ENCODE results near the gene MRPL16. TPM values are rescaled to one million over a fixed set of nuclear protein-coding genes. Genes with fewer than 3 reads are reported as not detected.

MRPL16 gene
- total and polyA plus RNA-seq, 2 experiments from 2014 or later, result 77.4 to 176 TPM

DNA sequence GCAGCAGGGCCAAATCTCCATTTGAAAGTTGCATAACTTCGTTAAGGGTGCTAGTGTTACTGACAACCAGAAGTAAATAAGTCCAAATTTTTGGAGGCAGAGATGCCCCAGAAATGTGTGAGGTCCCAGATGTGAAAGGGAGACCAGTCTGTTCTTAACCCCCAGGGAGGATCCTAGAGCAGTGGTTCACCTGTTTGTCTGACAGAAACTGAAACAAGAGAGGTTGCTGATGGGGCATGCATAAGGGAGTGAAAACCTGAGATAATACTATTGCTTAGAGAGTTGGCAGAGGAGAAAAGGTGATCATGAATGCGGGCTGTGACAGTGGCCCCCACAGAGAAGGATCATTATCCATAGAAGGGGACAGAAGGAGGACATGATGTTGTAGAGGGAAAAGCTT lies 30.9 kb upstream of the MRPL16 start:
- H3K4me3 Mint-ChIP-seq, result no peak overlapping the region
- no peaks in the 10 kb centered on the region for H3K9me3 Mint-ChIP-seq
- Histone ChIP-seq H2AFZ (no peak overlapping the region), H3K4me1 (ENCODE audit: insufficient read depth) (peaks cover 11% of the 10 kb centered on the region), H4K20me1 (replicated peaks; ENCODE audit: insufficient read depth) (no peaks in the 10 kb centered on the region), H3K79me2 (replicated peaks; ENCODE audit: insufficient read depth) (no peaks in the 10 kb centered on the region), H3K9me2 (ENCODE audit: insufficient read depth) (0 out of 2 replicates have a peak, but pooled peaks cover 5% of the 10 kb centered on the region), H3K4me2 (no peak overlapping the region), H3F3A (replicated peaks; ENCODE audit: low read depth) (no peaks in the 10 kb centered on the region), H3K27me3 (ENCODE audit: insufficient read depth) (no peaks in the 10 kb centered on the region), H3K36me3 (ENCODE audit: insufficient read depth) (no peaks in the 10 kb centered on the region), H3K27ac (ENCODE audit: low read depth) (no peak overlapping the region), H3K4me3 (no peak overlapping the region)
- ATAC-seq, result no peak
- H3K4me1 Mint-ChIP-seq, result peaks cover 4% of the 10 kb centered on the region
- TF ChIP-seq EZH2phosphoT487 (IDR thresholded peaks at IDR 0.05; ENCODE audit: unreplicated experiment) (no peak), ZNF331 (CRISPR knock-in tag; IDR thresholded peaks at IDR 0.05; ENCODE audit: low read depth) (no peak), STAT1 (IDR thresholded peaks at IDR 0.05; ENCODE audit: unreplicated experiment) (no peak), CTCF (conservative IDR thresholded peaks at IDR 0.05; ENCODE audit: low read depth in 2 of 2) (no peak), JUNB (IDR thresholded peaks at IDR 0.05; ENCODE audit: unreplicated experiment) (no peak), CREB1 (CRISPR knock-in tag; IDR thresholded peaks at IDR 0.05; ENCODE audit: low read depth) (no peak), NANOG (IDR thresholded peaks at IDR 0.05; ENCODE audit: borderline replicate concordance) (no peak), REST (IDR thresholded peaks at IDR 0.05; ENCODE audit: unreplicated experiment) (no peak), EZH2 (IDR thresholded peaks at IDR 0.05; ENCODE audit: low read depth, unreplicated experiment) (no peak), POLR2AphosphoS5 (IDR thresholded peaks at IDR 0.05; ENCODE audit: low read depth) (no peak), ETS1 (IDR thresholded peaks at IDR 0.05) (no peak), ZNF114 (CRISPR knock-in tag; IDR thresholded peaks at IDR 0.05) (no peak)
- TF ChIP-seq, protein P1, sequence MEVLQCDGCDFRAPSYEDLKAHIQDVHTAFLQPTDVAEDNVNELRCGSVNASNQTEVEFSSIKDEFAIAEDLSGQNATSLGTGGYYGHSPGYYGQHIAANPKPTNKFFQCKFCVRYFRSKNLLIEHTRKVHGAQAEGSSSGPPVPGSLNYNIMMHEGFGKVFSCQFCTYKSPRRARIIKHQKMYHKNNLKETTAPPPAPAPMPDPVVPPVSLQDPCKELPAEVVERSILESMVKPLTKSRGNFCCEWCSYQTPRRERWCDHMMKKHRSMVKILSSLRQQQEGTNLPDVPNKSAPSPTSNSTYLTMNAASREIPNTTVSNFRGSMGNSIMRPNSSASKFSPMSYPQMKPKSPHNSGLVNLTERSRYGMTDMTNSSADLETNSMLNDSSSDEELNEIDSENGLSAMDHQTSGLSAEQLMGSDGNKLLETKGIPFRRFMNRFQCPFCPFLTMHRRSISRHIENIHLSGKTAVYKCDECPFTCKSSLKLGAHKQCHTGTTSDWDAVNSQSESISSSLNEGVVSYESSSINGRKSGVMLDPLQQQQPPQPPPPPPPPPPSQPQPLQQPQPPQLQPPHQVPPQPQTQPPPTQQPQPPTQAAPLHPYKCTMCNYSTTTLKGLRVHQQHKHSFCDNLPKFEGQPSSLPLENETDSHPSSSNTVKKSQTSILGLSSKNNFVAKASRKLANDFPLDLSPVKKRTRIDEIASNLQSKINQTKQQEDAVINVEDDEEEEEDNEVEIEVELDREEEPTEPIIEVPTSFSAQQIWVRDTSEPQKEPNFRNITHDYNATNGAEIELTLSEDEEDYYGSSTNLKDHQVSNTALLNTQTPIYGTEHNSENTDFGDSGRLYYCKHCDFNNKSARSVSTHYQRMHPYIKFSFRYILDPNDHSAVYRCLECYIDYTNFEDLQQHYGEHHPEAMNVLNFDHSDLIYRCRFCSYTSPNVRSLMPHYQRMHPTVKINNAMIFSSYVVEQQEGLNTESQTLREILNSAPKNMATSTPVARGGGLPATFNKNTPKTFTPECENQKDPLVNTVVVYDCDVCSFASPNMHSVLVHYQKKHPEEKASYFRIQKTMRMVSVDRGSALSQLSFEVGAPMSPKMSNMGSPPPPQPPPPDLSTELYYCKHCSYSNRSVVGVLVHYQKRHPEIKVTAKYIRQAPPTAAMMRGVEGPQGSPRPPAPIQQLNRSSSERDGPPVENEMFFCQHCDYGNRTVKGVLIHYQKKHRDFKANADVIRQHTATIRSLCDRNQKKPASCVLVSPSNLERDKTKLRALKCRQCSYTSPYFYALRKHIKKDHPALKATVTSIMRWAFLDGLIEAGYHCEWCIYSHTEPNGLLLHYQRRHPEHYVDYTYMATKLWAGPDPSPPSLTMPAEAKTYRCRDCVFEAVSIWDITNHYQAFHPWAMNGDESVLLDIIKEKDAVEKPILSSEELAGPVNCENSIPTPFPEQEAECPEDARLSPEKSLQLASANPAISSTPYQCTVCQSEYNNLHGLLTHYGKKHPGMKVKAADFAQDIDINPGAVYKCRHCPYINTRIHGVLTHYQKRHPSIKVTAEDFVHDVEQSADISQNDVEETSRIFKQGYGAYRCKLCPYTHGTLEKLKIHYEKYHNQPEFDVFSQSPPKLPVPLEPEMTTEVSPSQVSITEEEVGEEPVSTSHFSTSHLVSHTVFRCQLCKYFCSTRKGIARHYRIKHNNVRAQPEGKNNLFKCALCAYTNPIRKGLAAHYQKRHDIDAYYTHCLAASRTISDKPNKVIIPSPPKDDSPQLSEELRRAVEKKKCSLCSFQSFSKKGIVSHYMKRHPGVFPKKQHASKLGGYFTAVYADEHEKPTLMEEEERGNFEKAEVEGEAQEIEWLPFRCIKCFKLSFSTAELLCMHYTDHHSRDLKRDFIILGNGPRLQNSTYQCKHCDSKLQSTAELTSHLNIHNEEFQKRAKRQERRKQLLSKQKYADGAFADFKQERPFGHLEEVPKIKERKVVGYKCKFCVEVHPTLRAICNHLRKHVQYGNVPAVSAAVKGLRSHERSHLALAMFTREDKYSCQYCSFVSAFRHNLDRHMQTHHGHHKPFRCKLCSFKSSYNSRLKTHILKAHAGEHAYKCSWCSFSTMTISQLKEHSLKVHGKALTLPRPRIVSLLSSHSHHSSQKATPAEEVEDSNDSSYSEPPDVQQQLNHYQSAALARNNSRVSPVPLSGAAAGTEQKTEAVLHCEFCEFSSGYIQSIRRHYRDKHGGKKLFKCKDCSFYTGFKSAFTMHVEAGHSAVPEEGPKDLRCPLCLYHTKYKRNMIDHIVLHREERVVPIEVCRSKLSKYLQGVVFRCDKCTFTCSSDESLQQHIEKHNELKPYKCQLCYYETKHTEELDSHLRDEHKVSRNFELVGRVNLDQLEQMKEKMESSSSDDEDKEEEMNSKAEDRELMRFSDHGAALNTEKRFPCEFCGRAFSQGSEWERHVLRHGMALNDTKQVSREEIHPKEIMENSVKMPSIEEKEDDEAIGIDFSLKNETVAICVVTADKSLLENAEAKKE (CRISPR knock-in tag; IDR thresholded peaks at IDR 0.05), result no peak
- H3K27me3 Mint-ChIP-seq (ENCODE audit: insufficient read depth, low read depth, poor library complexity), result peaks cover 1% of the 10 kb centered on the region
- DNase-seq (ENCODE audit: low spot score), result no peak
- no peak overlapping the region for H3K27ac Mint-ChIP-seq
- no peaks in the 10 kb centered on the region for H3K36me3 Mint-ChIP-seq (ENCODE audit: low read depth)

All from GM23338 (cell line).